MCF 10A (cell line): Measurements from ENCODE around the gene TYK2. TPM values are rescaled to one million over a fixed set of nuclear protein-coding genes. Genes with fewer than 3 reads are reported as not detected.

ENCODE experiments used
- BruUV-seq: library from RNA; stranded (reverse); fragments of 400-500 nt; replicated peaks from 2 replicates; lab custom pipeline; 2021; lab: Mats Ljungman, UMichigan
- CTCF ChIA-PET: fragments of 300-600 bp; sonication (Branson Sonifier 250); formaldehyde crosslinking; extraction: SDS; loops from one replicate; lab custom pipeline; 2021; ENCODE audit warnings: antibody characterized with exemption, inconsistent platforms; lab: Yijun Ruan, JAX
- POLR2A ChIA-PET: fragments of 300-600, 350-650 bp; sonication (Branson Sonifier 250); formaldehyde crosslinking; extraction: SDS; loops from one replicate; lab custom pipeline; 2020; ENCODE audit warnings: antibody characterized with exemption, inconsistent platforms; lab: Yijun Ruan, JAX
- DNase-seq: peaks from one replicate; pipeline ENCODE4 v3.0.0-alpha.2; 2018; ENCODE audit not compliant: unreplicated experiment
- H3K27ac Mint-ChIP-seq: one replicate; pipeline ENCODE4 v1.8.0; 2022; ENCODE audit warnings: mild to moderate bottlenecking, low read depth, mixed read lengths; ENCODE audit not compliant: unreplicated experiment
- H3K27me3 Mint-ChIP-seq: one replicate; pipeline ENCODE4 v1.8.0; 2022; ENCODE audit warnings: mixed read lengths; ENCODE audit not compliant: insufficient read depth, unreplicated experiment
- H3K36me3 Mint-ChIP-seq: one replicate; pipeline ENCODE4 v1.8.0; 2022; ENCODE audit warnings: mild to moderate bottlenecking, moderate library complexity, mixed read lengths; ENCODE audit not compliant: insufficient read depth, unreplicated experiment
- H3K4me1 Mint-ChIP-seq: one replicate; pipeline ENCODE4 v1.8.0; 2022; ENCODE audit warnings: mixed read lengths; ENCODE audit not compliant: insufficient read depth, unreplicated experiment
- H3K4me3 Mint-ChIP-seq: one replicate; pipeline ENCODE4 v1.8.0; 2022; ENCODE audit warnings: mild to moderate bottlenecking, moderate library complexity, mixed read lengths; ENCODE audit not compliant: unreplicated experiment
- H3K9me3 Mint-ChIP-seq: one replicate; pipeline ENCODE4 v1.8.0; 2022; ENCODE audit warnings: mixed read lengths; ENCODE audit not compliant: unreplicated experiment
- intact Hi-C: fragments of 100-400 bp; cut with micrococcal nuclease; formaldehyde crosslinking; loops from 2 replicates; pipeline ENCODE4 v1.14.1; 2022
- total RNA-seq: library from RNA; stranded (reverse); gene quantifications from 2 replicates; pipeline ENCODE4 v1.2.3, GENCODE V29; 2022
- TF ChIP-seq, protein P1 (sequence below): fragments of 200-600 bp; IDR thresholded peaks from one replicate; pipeline ENCODE4 v1.8.0; 2022; ENCODE audit warnings: antibody characterized with exemption, mild to moderate bottlenecking; ENCODE audit not compliant: unreplicated experiment

Gene TYK2
- total RNA-seq, 1 experiment from 2014 or later, result 75.0 TPM

DNA sequence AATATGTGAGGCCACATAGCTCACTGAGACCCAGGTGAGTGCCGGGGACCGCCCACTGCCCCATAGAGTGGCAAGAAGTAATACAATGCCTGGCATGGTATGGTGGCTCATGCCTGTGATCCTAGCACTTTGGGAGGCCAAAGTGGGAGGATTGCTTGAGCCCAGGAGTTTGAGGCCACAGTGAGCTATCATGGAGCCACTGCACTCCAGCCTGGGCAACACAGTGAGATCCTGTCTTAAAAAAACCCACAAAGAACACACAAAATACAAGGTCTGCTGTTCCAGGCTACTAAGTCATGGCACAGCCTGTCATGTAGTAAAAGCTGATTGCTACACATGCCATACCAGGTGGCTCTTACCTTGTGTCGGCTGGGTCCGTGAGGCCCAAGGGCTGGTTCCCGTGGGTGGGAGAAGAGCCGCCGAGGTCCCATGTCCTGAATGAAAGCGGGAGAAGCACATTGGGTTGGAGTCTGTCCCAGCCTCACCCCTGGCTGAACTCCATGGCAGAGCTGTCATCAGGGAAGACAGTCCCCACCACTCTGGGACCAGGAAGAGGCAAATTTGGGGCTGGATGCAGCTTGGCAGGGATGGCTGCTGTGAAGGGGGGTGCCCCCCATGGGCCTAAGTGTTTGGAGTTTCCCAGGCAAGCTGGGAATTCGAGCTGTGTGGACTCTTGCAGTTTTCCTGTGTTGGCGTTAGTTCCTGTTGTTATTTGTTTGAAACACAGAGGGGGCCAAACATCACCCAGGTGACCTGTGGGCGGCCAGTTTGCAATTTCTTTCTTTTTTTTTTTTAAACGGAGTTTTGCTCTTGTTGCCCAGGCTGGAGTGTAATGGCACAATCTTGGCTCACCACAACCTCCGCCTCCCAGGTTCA, 61.3 kb downstream of the TYK2 start:
- Mint-ChIP-seq H3K4me3 (no peak overlapping the region), H3K36me3 (peaks cover 64% of the 10 kb centered on the region), H3K9me3 (no peaks in the 10 kb centered on the region), H3K4me1 (peaks cover 18% of the 10 kb centered on the region), H3K27me3 (no peaks in the 10 kb centered on the region), H3K27ac (no peak overlapping the region)
- CTCF ChIA-PET, result no interaction called here
- intact Hi-C loops, result no loop called here
- POLR2A ChIA-PET, result interaction anchor here (0.9 to 1.3 kb wide), 3 partner anchors 14 to 27 kb away, joined by 3 to 5 read pairs (median 4); partner anchors contain the start of gene RAVER1
- no peak for DNase-seq
- no TSS peak for BruUV-seq
- TF ChIP-seq, protein P1, sequence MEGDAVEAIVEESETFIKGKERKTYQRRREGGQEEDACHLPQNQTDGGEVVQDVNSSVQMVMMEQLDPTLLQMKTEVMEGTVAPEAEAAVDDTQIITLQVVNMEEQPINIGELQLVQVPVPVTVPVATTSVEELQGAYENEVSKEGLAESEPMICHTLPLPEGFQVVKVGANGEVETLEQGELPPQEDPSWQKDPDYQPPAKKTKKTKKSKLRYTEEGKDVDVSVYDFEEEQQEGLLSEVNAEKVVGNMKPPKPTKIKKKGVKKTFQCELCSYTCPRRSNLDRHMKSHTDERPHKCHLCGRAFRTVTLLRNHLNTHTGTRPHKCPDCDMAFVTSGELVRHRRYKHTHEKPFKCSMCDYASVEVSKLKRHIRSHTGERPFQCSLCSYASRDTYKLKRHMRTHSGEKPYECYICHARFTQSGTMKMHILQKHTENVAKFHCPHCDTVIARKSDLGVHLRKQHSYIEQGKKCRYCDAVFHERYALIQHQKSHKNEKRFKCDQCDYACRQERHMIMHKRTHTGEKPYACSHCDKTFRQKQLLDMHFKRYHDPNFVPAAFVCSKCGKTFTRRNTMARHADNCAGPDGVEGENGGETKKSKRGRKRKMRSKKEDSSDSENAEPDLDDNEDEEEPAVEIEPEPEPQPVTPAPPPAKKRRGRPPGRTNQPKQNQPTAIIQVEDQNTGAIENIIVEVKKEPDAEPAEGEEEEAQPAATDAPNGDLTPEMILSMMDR, result no peak

DNA sequence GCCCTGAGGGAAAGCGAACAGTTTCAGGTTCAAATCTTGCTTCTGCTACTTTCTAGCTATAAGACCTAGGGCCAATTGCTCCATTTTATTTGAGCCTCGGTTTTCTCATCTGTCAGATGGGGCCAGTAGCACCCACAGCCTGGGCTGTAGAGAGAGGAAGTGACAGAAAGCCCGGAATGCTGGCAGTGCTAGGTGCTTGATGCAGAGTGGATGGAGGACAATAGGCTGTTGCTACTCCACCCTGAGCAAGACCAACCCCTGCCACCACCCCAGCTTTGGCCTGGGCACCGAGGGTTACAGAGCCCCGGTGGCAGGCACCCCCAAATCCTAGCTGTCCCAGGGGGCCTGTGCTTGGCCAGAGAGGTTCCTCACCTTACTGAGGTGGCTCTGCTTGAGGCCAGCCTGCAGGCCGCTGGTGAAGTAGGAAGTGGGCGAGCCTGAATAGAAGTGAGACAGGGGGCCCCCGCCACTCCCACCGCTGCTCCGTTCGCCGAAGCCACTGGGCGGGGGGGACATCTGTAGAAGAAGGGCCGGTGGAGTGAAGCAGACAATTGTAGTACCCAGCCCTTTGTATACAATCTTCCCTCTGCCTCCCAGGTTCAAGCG, 62.4 kb downstream of the TYK2 start:
- BruUV-seq, result no TSS peak
- ChIA-PET POLR2A (interaction anchor here (0.9 to 1.3 kb wide), 3 partner anchors 15 to 26 kb away, joined by 3 to 5 read pairs (median 4); partner anchors contain the start of gene RAVER1), CTCF (interaction anchor here (1.1 to 1.2 kb wide), 2 partner anchors 70 to 71 kb away, joined by 3 to 4 read pairs; no protein-coding TSS in a partner anchor)
- no peak overlapping the region for H3K4me3 Mint-ChIP-seq
- H3K4me1 Mint-ChIP-seq, result peaks cover 18% of the 10 kb centered on the region
- TF ChIP-seq, protein P1, result no peak
- no peaks in the 10 kb centered on the region for H3K27me3 Mint-ChIP-seq
- intact Hi-C loops, result no loop called here
- no peak for DNase-seq
- H3K9me3 Mint-ChIP-seq, result no peaks in the 10 kb centered on the region
- H3K36me3 Mint-ChIP-seq, result peaks cover 59% of the 10 kb centered on the region
- no peak overlapping the region for H3K27ac Mint-ChIP-seq

DNA sequence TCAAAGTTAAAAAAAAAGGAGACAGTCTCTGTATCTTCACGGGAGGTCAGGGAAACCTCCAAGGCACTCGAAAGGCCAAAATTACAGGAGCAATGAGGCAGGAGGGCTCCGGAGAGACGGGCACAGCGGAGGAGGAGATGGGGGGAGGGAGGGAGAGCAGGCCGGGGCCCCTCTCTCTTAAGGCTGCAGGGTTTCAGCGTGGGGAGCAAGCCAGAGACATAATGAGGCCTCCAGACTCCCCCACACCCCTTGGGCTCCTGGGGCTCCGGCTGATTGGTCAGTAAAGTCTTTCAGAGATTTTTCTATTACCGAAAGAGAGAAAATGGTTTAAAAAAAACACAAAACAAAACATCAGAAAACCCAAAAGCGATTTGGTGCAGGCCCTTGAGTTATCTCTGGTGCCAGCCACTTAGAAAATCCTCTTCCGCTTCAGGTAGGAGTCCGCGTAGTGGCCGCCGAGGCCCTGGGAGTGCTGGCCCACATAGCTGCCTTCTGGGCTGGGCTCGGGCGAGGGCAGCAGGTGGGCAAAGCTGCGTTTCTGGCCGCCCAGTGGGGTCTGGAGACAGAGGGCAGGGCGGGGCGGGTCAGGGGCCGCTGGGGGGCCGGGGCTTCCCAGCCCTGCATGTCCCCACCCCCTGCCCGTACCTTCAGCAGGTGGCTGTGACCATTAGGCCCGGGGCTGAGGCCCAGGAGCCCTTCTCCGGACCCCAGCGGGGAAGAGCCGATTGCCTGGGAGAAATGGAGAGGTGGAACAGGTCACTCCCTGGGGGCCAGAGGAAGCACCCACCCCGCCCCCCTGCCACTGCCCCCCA, 63.1 kb downstream of the TYK2 start:
- Mint-ChIP-seq H3K4me3 (no peak overlapping the region), H3K9me3 (no peaks in the 10 kb centered on the region), H3K27me3 (no peaks in the 10 kb centered on the region), H3K36me3 (peaks cover 62% of the 10 kb centered on the region), H3K4me1 (peaks cover 18% of the 10 kb centered on the region), H3K27ac (peak overlapping the region; percentile 90)
- intact Hi-C loops, result no loop called here
- POLR2A ChIA-PET, result interaction anchor here (0.9 kb wide), 1 partner anchor 17 kb away, joined by 5 read pairs; no protein-coding TSS in a partner anchor
- no peak for DNase-seq
- CTCF ChIA-PET, result interaction anchor here (1.1 to 1.2 kb wide), 2 partner anchors 70 to 71 kb away, joined by 3 to 4 read pairs; no protein-coding TSS in a partner anchor
- TF ChIP-seq, protein P1, result no peak
- BruUV-seq, result no TSS peak
